Mammary epithelial cell (primary cell): ENCODE measurements around the gene KMT5B.

Experiments
- EZH2 ChIP-seq: IDR thresholded peaks from 2 replicates; pipeline ENCODE4 v1.6.1; 2012; ENCODE audit warnings: low read length, inconsistent platforms, borderline replicate concordance
- TF ChIP-seq, protein P1 (sequence below), 2 donors: IDR thresholded peaks in 1 of 2; conservative IDR thresholded peaks in 1 of 2; 2 replicates each; pipeline ENCODE4 v1.5.1; 2011 to 2012; ENCODE audit warnings: inconsistent platforms in 2 of 2, low read length in 2 of 2, mild to moderate bottlenecking in 2 of 2, control low read depth in 1 of 2, low read depth in 1 of 2; ENCODE audit not compliant: insufficient read depth in 1 of 2; ENCODE audit errors: extremely low read depth in 1 of 2

DNA sequence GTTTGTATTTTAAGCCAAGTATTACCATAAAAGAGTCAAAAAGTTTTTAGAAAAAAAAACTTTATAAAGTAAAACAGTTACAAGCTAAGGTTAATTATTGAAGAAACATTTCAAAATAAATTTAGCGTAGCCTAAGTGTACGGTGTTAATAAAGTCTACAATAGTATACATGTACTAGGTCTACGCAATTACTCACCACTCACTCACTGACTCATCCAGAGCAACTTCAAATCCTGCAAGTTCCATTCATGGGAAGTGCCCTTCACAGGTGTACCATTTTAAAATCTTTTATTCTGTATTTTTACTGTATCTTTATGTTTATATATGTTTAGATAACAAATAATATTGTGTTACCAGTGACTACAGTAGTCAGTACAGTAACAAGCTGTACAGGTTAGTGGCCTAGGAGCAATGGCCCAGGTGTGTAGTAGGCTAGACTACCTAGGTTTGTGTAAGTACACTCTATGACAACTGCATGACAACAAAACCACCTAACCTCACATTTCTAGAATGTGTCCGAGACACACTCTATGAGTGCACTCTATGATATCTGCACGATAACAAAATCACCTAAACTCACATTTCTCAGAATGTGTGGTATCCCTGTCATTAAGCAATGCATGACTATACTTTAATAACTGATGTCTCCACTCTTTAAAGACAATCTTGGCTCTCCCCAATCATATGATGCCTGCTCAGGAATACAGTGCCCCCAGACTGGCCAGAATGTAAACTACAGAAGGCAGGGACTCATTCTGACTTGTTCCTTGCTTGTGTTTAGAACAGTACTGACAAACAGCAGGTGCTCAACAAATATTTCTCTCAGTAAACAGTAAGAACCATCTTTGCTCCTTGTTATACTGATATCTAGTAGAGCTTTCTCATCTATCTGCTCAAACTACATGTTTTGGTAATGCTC is 21.2 kb downstream of the KMT5B start:
- TF ChIP-seq, protein P1, sequence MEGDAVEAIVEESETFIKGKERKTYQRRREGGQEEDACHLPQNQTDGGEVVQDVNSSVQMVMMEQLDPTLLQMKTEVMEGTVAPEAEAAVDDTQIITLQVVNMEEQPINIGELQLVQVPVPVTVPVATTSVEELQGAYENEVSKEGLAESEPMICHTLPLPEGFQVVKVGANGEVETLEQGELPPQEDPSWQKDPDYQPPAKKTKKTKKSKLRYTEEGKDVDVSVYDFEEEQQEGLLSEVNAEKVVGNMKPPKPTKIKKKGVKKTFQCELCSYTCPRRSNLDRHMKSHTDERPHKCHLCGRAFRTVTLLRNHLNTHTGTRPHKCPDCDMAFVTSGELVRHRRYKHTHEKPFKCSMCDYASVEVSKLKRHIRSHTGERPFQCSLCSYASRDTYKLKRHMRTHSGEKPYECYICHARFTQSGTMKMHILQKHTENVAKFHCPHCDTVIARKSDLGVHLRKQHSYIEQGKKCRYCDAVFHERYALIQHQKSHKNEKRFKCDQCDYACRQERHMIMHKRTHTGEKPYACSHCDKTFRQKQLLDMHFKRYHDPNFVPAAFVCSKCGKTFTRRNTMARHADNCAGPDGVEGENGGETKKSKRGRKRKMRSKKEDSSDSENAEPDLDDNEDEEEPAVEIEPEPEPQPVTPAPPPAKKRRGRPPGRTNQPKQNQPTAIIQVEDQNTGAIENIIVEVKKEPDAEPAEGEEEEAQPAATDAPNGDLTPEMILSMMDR (conservative IDR thresholded peaks at IDR 0.05 in 1 of 2, IDR thresholded peaks at IDR 0.05 in 1 of 2; ENCODE audit: extremely low read depth in 1 of 2, insufficient read depth in 1 of 2, low read depth in 1 of 2, low read length in 2 of 2), result no peak
- TF ChIP-seq EZH2, result no peak
